PFSK-1 (cell line): ENCODE data around the gene UBE2V1.

ENCODE experiments used
- FOXP2 ChIP-seq: optimal IDR thresholded peaks from 2 replicates; pipeline ENCODE3; 2011; ENCODE audit warnings: borderline replicate concordance, control low read depth, inconsistent platforms; ENCODE audit not compliant: insufficient read depth; ENCODE audit errors: extremely low read length, extremely low read depth
- POLR2AphosphoS5 ChIP-seq: IDR thresholded peaks from 2 replicates; pipeline ENCODE4 v1.6.1; 2012; ENCODE audit warnings: low read depth, mild to moderate bottlenecking, control low read depth, low read length, moderate library complexity
- REST ChIP-seq, 2 experiments: IDR thresholded peaks; 2 replicates each; pipeline versions ENCODE4 v1.6.1 to v1.8.0; 2011 to 2012; ENCODE audit warnings: low read depth in 2 of 2, low read length in 2 of 2, control low read depth in 1 of 2, inconsistent platforms in 1 of 2, mild to moderate bottlenecking in 1 of 2, moderate library complexity in 1 of 2; ENCODE audit not compliant: insufficient read depth in 1 of 2
- SIN3A ChIP-seq: IDR thresholded peaks from 2 replicates; pipeline ENCODE4 v1.6.1; 2012; ENCODE audit warnings: mild to moderate bottlenecking, low read length, moderate library complexity, borderline replicate concordance; ENCODE audit not compliant: insufficient read depth
- TAF1 ChIP-seq: IDR thresholded peaks from 2 replicates; pipeline ENCODE4 v1.6.1; 2012; ENCODE audit warnings: low read length, control low read depth, borderline replicate concordance; ENCODE audit not compliant: insufficient read depth

Gene UBE2V1

GRCh38 chr20:50049442-50050026 is 63.4 kb downstream of the UBE2V1 start:
- TF ChIP-seq TAF1: no peak
- no peak for TF ChIP-seq REST (IDR thresholded peaks at IDR 0.05; ENCODE audit: insufficient read depth in 1 of 2, low read depth in 2 of 2, low read length in 2 of 2)
- TF ChIP-seq FOXP2: no peak
- no peak for TF ChIP-seq POLR2AphosphoS5
- no peak for TF ChIP-seq SIN3A

- TF ChIP-seq TAF1: no peak
- TF ChIP-seq FOXP2: no peak
- TF ChIP-seq POLR2AphosphoS5: no peak
- TF ChIP-seq REST (IDR thresholded peaks at IDR 0.05; ENCODE audit: insufficient read depth in 1 of 2, low read depth in 2 of 2, low read length in 2 of 2): no peak
- no peak for TF ChIP-seq SIN3A
Observed at GRCh38 chr20:50048420-50049166, 64.4 kb downstream of the UBE2V1 start.

- TF ChIP-seq TAF1 (no peak), FOXP2 (no peak), POLR2AphosphoS5 (no peak), REST (IDR thresholded peaks at IDR 0.05; ENCODE audit: insufficient read depth in 1 of 2, low read depth in 2 of 2, low read length in 2 of 2) (no peak), SIN3A (no peak)
Observed at GRCh38 chr20:50044353-50044960, 68.5 kb downstream of the UBE2V1 start.

- TF ChIP-seq REST (IDR thresholded peaks at IDR 0.05; ENCODE audit: insufficient read depth in 1 of 2, low read depth in 2 of 2, low read length in 2 of 2) (no peak), POLR2AphosphoS5 (no peak), SIN3A (no peak), TAF1 (no peak), FOXP2 (no peak)
Observed at GRCh38 chr20:50043573-50044352, 69.2 kb downstream of the UBE2V1 start.
